DND-41 (cell line): ENCODE measurements around the gene APBB1IP.

Experiments
- ATAC-seq: fragments of 200-7000 bp; cut with Tn5 transposase; 3 replicates; pipeline ENCODE4 v1.9.1; 2021; ENCODE audit warnings: low read depth; ENCODE audit not compliant: insufficient read depth
- DNase-seq: peaks from one replicate; pipeline ENCODE4 v3.0.0-alpha.2; 2020
- H2AFZ ChIP-seq: 2 replicates; pipeline ENCODE4 v1.6.0; 2012; ENCODE audit warnings: low read depth, low read length
- H3K27ac ChIP-seq: 2 replicates; pipeline ENCODE4 v1.5.1; 2012; ENCODE audit warnings: low read length, inconsistent platforms
- H3K27me3 ChIP-seq: fragments of 200-600 bp; sonication (generic); 2 replicates; pipeline ENCODE4 v1.6.0; 2012; ENCODE audit warnings: low read length, mild to moderate bottlenecking, inconsistent platforms; ENCODE audit not compliant: insufficient read depth, poor library complexity
- H3K36me3 ChIP-seq: 2 replicates; pipeline ENCODE4 v1.5.1; 2012; ENCODE audit warnings: low read length, inconsistent platforms; ENCODE audit not compliant: insufficient read depth
- H3K4me1 ChIP-seq: 2 replicates; pipeline ENCODE4 v1.5.1; 2012; ENCODE audit warnings: mild to moderate bottlenecking, low read length; ENCODE audit not compliant: insufficient read depth
- H3K4me2 ChIP-seq: 2 replicates; pipeline ENCODE4 v1.6.0; 2012; ENCODE audit warnings: mild to moderate bottlenecking, moderate library complexity, low read length, inconsistent platforms; ENCODE audit not compliant: insufficient read depth
- H3K4me3 ChIP-seq, 2 experiments: fragments of 200-600 bp in 1 of 2; shearing (Covaris generic) in 1 of 2; 2 replicates each; pipeline ENCODE4 v1.5.1; 2012 to 2016; ENCODE audit warnings: inconsistent platforms in 2 of 2, low read length in 2 of 2, mild to moderate bottlenecking in 2 of 2, low read depth in 1 of 2, moderate library complexity in 1 of 2
- H3K79me2 ChIP-seq: 2 replicates; pipeline ENCODE4 v1.6.0; 2012; ENCODE audit warnings: low read length, inconsistent platforms; ENCODE audit not compliant: insufficient read depth
- H3K9ac ChIP-seq: 2 replicates; pipeline ENCODE4 v1.6.0; 2012; ENCODE audit warnings: low read depth, mild to moderate bottlenecking, inconsistent platforms, low read length, moderate library complexity
- H3K9me3 ChIP-seq: 2 replicates; pipeline ENCODE4 v1.5.1; 2012; ENCODE audit warnings: low read length, moderate library complexity, mild to moderate bottlenecking, inconsistent platforms; ENCODE audit not compliant: insufficient read depth, severe bottlenecking
- H4K20me1 ChIP-seq: 2 replicates; pipeline ENCODE4 v1.6.0; 2012; ENCODE audit warnings: low read length; ENCODE audit not compliant: insufficient read depth
- EZH2 ChIP-seq: IDR thresholded peaks from 3 replicates; pipeline ENCODE4 v1.6.1; 2012; ENCODE audit warnings: borderline replicate concordance, low read depth, mild to moderate bottlenecking, moderate library complexity, low read length, inconsistent platforms; ENCODE audit not compliant: severe bottlenecking
- TF ChIP-seq, protein P1 (sequence below): IDR thresholded peaks from 2 replicates; pipeline ENCODE4 v1.5.1; 2012; ENCODE audit warnings: borderline replicate concordance, low read length, moderate library complexity, mild to moderate bottlenecking; ENCODE audit not compliant: poor library complexity, severe bottlenecking; ENCODE audit errors: extremely low read depth

Gene APBB1IP

DNA sequence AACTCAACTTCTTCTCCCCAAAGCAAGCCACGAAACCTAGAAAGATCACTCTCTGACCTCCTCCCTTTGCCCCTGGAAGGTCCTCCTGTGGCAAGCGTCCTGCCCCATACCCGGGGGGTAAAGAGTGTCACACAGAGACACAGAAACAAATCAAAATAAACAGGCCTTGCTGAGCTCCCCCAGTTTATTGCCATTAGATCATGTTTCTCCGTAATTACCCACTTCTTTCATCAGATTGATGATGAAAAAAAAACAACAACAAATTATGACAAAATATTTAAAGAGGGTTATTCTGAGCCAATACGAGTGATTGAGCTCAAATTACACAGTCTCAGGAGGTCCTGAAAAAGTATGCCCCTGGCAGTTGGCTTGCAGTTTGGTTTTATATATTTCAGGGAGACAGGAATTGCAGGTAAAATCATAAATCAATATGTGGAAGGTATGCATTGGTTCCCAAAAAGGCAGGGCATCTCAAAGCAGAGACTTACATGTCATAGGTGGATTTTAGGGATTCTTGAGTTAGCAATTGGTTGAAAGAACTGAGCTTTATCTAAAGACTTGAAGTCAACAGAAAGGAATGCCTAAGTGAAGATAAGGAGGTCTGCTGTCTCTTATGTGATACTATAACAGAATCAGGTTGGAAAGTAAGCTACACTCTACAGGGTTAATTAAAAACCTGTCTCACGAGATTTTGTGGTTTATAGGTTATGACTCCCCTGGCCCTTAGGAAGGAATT lies 86.2 kb downstream of the APBB1IP start:
- no peak for TF ChIP-seq EZH2
- TF ChIP-seq, protein P1, sequence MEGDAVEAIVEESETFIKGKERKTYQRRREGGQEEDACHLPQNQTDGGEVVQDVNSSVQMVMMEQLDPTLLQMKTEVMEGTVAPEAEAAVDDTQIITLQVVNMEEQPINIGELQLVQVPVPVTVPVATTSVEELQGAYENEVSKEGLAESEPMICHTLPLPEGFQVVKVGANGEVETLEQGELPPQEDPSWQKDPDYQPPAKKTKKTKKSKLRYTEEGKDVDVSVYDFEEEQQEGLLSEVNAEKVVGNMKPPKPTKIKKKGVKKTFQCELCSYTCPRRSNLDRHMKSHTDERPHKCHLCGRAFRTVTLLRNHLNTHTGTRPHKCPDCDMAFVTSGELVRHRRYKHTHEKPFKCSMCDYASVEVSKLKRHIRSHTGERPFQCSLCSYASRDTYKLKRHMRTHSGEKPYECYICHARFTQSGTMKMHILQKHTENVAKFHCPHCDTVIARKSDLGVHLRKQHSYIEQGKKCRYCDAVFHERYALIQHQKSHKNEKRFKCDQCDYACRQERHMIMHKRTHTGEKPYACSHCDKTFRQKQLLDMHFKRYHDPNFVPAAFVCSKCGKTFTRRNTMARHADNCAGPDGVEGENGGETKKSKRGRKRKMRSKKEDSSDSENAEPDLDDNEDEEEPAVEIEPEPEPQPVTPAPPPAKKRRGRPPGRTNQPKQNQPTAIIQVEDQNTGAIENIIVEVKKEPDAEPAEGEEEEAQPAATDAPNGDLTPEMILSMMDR = no peak
- DNase-seq (no peak), ATAC-seq (no peak)
- H3K4me3 ChIP-seq = no peak overlapping the region
- H3K79me2 ChIP-seq = no peaks in the 10 kb centered on the region
- H3K27me3 ChIP-seq = no peaks in the 10 kb centered on the region
- H3K36me3 ChIP-seq = peaks cover 91% of the 10 kb centered on the region
- no peak overlapping the region for H3K27ac ChIP-seq
- no peak overlapping the region for H2AFZ ChIP-seq
- H3K9me3 ChIP-seq = no peaks in the 10 kb centered on the region
- no peak overlapping the region for H3K9ac ChIP-seq
- no peaks in the 10 kb centered on the region; the same call in 1 of the 2 replicates for H4K20me1 ChIP-seq
- H3K4me1 ChIP-seq = no peaks in the 10 kb centered on the region
- no peak overlapping the region for H3K4me2 ChIP-seq

DNA sequence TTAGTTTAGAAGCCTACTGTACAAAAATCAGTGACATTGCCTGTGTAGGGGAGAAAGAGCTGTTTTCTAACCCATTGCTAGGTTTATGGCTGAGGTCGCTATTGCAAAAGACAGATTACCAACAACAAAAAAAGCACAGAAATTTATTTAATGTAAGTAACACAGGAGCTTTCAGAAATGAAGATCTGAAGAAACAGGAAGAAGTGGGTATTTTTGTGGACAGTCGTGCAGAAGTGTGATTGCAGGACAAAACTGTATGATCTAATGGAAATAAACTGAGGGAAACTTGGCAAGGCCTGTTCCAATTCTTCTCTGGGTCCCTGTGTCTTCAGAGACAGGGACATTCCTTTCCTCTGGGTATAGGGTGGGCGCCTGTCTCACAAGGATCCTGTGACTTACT lies 87.4 kb downstream of the APBB1IP start:
- no peak overlapping the region for H3K9ac ChIP-seq
- TF ChIP-seq, protein P1 = no peak
- no peak for TF ChIP-seq EZH2
- DNase-seq = no peak
- no peak overlapping the region for H2AFZ ChIP-seq
- no peaks in the 10 kb centered on the region; the same call in 1 of the 2 replicates for H4K20me1 ChIP-seq
- H3K4me3 ChIP-seq = no peak overlapping the region
- peaks cover 91% of the 10 kb centered on the region for H3K36me3 ChIP-seq
- H3K9me3 ChIP-seq = no peaks in the 10 kb centered on the region
- no peak for ATAC-seq
- no peaks in the 10 kb centered on the region for H3K27me3 ChIP-seq
- no peak overlapping the region for H3K4me2 ChIP-seq
- H3K4me1 ChIP-seq = no peaks in the 10 kb centered on the region
- no peak overlapping the region for H3K27ac ChIP-seq
- H3K79me2 ChIP-seq = no peaks in the 10 kb centered on the region

GRCh38 chr10:26527018-26527417 lies 88.9 kb downstream of the APBB1IP start:
- Histone ChIP-seq H4K20me1 (peaks cover 2% of the 10 kb centered on the region; the same call in 1 of the 2 replicates), H3K79me2 (no peaks in the 10 kb centered on the region), H3K9ac (no peak overlapping the region), H3K27me3 (no peaks in the 10 kb centered on the region), H3K27ac (no peak overlapping the region), H2AFZ (no peak overlapping the region), H3K36me3 (peaks cover 89% of the 10 kb centered on the region), H3K4me3 (no peak overlapping the region), H3K9me3 (no peaks in the 10 kb centered on the region), H3K4me1 (no peaks in the 10 kb centered on the region), H3K4me2 (no peak overlapping the region)
- TF ChIP-seq, protein P1 = no peak
- TF ChIP-seq EZH2 = no peak
- DNase-seq (no peak), ATAC-seq (no peak)
